ENCODE data around the gene PMEPA1.

GRCh38 chr20:57684808-57685140, 25.0 kb downstream of the PMEPA1 start:
- no peak for TF ChIP-seq REST (IDR thresholded peaks at IDR 0.05; ENCODE audit: unreplicated experiment)
- TF ChIP-seq CTCF (conservative IDR thresholded peaks at IDR 0.05; ENCODE audit: low read depth in 2 of 2): no peak
- TF ChIP-seq EZH2phosphoT487 (IDR thresholded peaks at IDR 0.05; ENCODE audit: unreplicated experiment): no peak
- no peak for TF ChIP-seq ETS1 (IDR thresholded peaks at IDR 0.05)
- TF ChIP-seq POLR2AphosphoS5 (IDR thresholded peaks at IDR 0.05; ENCODE audit: low read depth): no peak
- TF ChIP-seq CREB1 (CRISPR knock-in tag; IDR thresholded peaks at IDR 0.05; ENCODE audit: low read depth): no peak
- no peak for TF ChIP-seq EZH2 (IDR thresholded peaks at IDR 0.05; ENCODE audit: low read depth, unreplicated experiment)
- TF ChIP-seq JUNB (IDR thresholded peaks at IDR 0.05; ENCODE audit: unreplicated experiment): no peak

Data from GM23338 (cell line).